ENCODE data around the gene HJURP. TPM values are rescaled to one million over a fixed set of nuclear protein-coding genes. Genes with fewer than 3 reads are reported as not detected.
A peak's percentile ranks its signal among the peaks of the same experiment; 100 is the strongest.

HJURP gene
- total RNA-seq, 2 donors from 2014 or later, result 0.35 to 1.1 TPM

- no peak for DNase-seq
- Mint-ChIP-seq H3K4me1 (peaks cover 2% of the 10 kb centered on the region), H3K27me3 (peaks cover 53% of the 10 kb centered on the region), H3K27ac (no peak overlapping the region), H3K36me3 (ENCODE audit: low read depth) (no peaks in the 10 kb centered on the region), H3K4me3 (no peak overlapping the region)
- no peak for ATAC-seq
- H3K9me3 ChIP-seq (ENCODE audit: control insufficient read depth, low read length, poor library complexity, severe bottlenecking), result no peaks in the 10 kb centered on the region
Measured at GRCh38 chr2:233811732-233812131, 42.6 kb downstream of the HJURP start.

- Mint-ChIP-seq H3K27me3 (peaks cover 53% of the 10 kb centered on the region), H3K36me3 (ENCODE audit: low read depth) (no peaks in the 10 kb centered on the region), H3K4me3 (no peak overlapping the region), H3K27ac (no peak overlapping the region), H3K4me1 (peaks cover 2% of the 10 kb centered on the region)
- no peak for ATAC-seq
- DNase-seq, result no peak
- no peaks in the 10 kb centered on the region for H3K9me3 ChIP-seq (ENCODE audit: control insufficient read depth, low read length, poor library complexity, severe bottlenecking)
Measured at GRCh38 chr2:233811087-233811486, 43.2 kb downstream of the HJURP start.

GRCh38 chr2:233810385-233810784 is 44.0 kb downstream of the HJURP start:
- H3K9me3 ChIP-seq (ENCODE audit: control insufficient read depth, low read length, poor library complexity, severe bottlenecking), result no peaks in the 10 kb centered on the region
- ATAC-seq, result no peak
- DNase-seq, result no peak
- H3K4me1 Mint-ChIP-seq, result peaks cover 2% of the 10 kb centered on the region
- H3K36me3 Mint-ChIP-seq (ENCODE audit: low read depth), result no peaks in the 10 kb centered on the region
- H3K4me3 Mint-ChIP-seq, result no peak overlapping the region
- H3K27ac Mint-ChIP-seq, result no peak overlapping the region
- peaks cover 56% of the 10 kb centered on the region for H3K27me3 Mint-ChIP-seq

GRCh38 chr2:233807966-233808935 is 46.1 kb downstream of the HJURP start:
- ATAC-seq, result no peak
- Mint-ChIP-seq H3K4me1 (peaks cover 5% of the 10 kb centered on the region), H3K36me3 (ENCODE audit: low read depth) (no peaks in the 10 kb centered on the region), H3K27me3 (peaks cover 67% of the 10 kb centered on the region), H3K4me3 (no peak overlapping the region), H3K27ac (no peak overlapping the region)
- no peak for DNase-seq
- H3K9me3 ChIP-seq (ENCODE audit: control insufficient read depth, low read length, poor library complexity, severe bottlenecking), result no peaks in the 10 kb centered on the region

GRCh38 chr2:233807215-233807865 is 47.0 kb downstream of the HJURP start:
- Mint-ChIP-seq H3K4me1 (peaks cover 2% of the 10 kb centered on the region), H3K27me3 (peaks cover 76% of the 10 kb centered on the region), H3K36me3 (ENCODE audit: low read depth) (no peaks in the 10 kb centered on the region), H3K4me3 (no peak overlapping the region), H3K27ac (no peak overlapping the region)
- no peak for DNase-seq
- H3K9me3 ChIP-seq (ENCODE audit: control insufficient read depth, low read length, poor library complexity, severe bottlenecking), result no peaks in the 10 kb centered on the region
- ATAC-seq, result no peak

- H3K4me1 Mint-ChIP-seq, result peaks cover 2% of the 10 kb centered on the region
- peaks cover 51% of the 10 kb centered on the region for H3K27me3 Mint-ChIP-seq
- DNase-seq (no peak), ATAC-seq (no peak)
- H3K9me3 ChIP-seq (ENCODE audit: control insufficient read depth, low read length, poor library complexity, severe bottlenecking), result no peaks in the 10 kb centered on the region
- no peaks in the 10 kb centered on the region for H3K36me3 Mint-ChIP-seq (ENCODE audit: low read depth)
- no peak overlapping the region for H3K27ac Mint-ChIP-seq
- H3K4me3 Mint-ChIP-seq, result peak overlapping the region; percentile 3
Measured at GRCh38 chr2:233803994-233804393, 50.3 kb downstream of the HJURP start.

- H3K4me3 Mint-ChIP-seq, result peak overlapping the region; percentile 3
- H3K9me3 ChIP-seq (ENCODE audit: control insufficient read depth, low read length, poor library complexity, severe bottlenecking), result no peaks in the 10 kb centered on the region
- no peaks in the 10 kb centered on the region for H3K36me3 Mint-ChIP-seq (ENCODE audit: low read depth)
- ATAC-seq, result no peak
- no peak for DNase-seq
- H3K27ac Mint-ChIP-seq, result no peak overlapping the region
- peaks cover 52% of the 10 kb centered on the region for H3K27me3 Mint-ChIP-seq
- peaks cover 2% of the 10 kb centered on the region for H3K4me1 Mint-ChIP-seq
Measured at GRCh38 chr2:233803292-233803911, 50.9 kb downstream of the HJURP start.

- ATAC-seq, result no peak
- no peak overlapping the region for H3K27ac Mint-ChIP-seq
- peaks cover 2% of the 10 kb centered on the region for H3K4me1 Mint-ChIP-seq
- no peaks in the 10 kb centered on the region for H3K36me3 Mint-ChIP-seq (ENCODE audit: low read depth)
- no peak overlapping the region for H3K4me3 Mint-ChIP-seq
- no peaks in the 10 kb centered on the region for H3K9me3 ChIP-seq (ENCODE audit: control insufficient read depth, low read length, poor library complexity, severe bottlenecking)
- H3K27me3 Mint-ChIP-seq, result peaks cover 50% of the 10 kb centered on the region
- DNase-seq, result no peak
Measured at GRCh38 chr2:233802132-233802815, 52.1 kb downstream of the HJURP start.

GRCh38 chr2:233801357-233802131 is 52.8 kb downstream of the HJURP start:
- Mint-ChIP-seq H3K4me3 (no peak overlapping the region), H3K36me3 (ENCODE audit: low read depth) (no peaks in the 10 kb centered on the region), H3K27ac (no peak overlapping the region), H3K4me1 (peaks cover 2% of the 10 kb centered on the region), H3K27me3 (peaks cover 50% of the 10 kb centered on the region)
- DNase-seq (no peak), ATAC-seq (no peak)
- no peaks in the 10 kb centered on the region for H3K9me3 ChIP-seq (ENCODE audit: control insufficient read depth, low read length, poor library complexity, severe bottlenecking)

GRCh38 chr2:233800208-233800607 is 54.1 kb downstream of the HJURP start:
- Mint-ChIP-seq H3K36me3 (ENCODE audit: low read depth) (no peaks in the 10 kb centered on the region), H3K27me3 (peaks cover 45% of the 10 kb centered on the region), H3K4me3 (no peak overlapping the region), H3K27ac (no peak overlapping the region), H3K4me1 (peaks cover 2% of the 10 kb centered on the region)
- DNase-seq, result no peak
- ATAC-seq, result no peak
- no peaks in the 10 kb centered on the region for H3K9me3 ChIP-seq (ENCODE audit: control insufficient read depth, low read length, poor library complexity, severe bottlenecking)

GRCh38 chr2:233799716-233800115 is 54.6 kb downstream of the HJURP start:
- Mint-ChIP-seq H3K27me3 (peaks cover 41% of the 10 kb centered on the region), H3K4me1 (no peaks in the 10 kb centered on the region), H3K4me3 (no peak overlapping the region), H3K36me3 (ENCODE audit: low read depth) (no peaks in the 10 kb centered on the region), H3K27ac (no peak overlapping the region)
- H3K9me3 ChIP-seq (ENCODE audit: control insufficient read depth, low read length, poor library complexity, severe bottlenecking), result no peaks in the 10 kb centered on the region
- DNase-seq (no peak), ATAC-seq (no peak)

GRCh38 chr2:233799087-233799665 is 55.2 kb downstream of the HJURP start:
- no peak for ATAC-seq
- no peak overlapping the region for H3K4me3 Mint-ChIP-seq
- no peak for DNase-seq

More at GRCh38 chr2:233799087-233799665, 55.2 kb downstream of the HJURP start:
- H3K9me3 ChIP-seq (ENCODE audit: control insufficient read depth, low read length, poor library complexity, severe bottlenecking), result no peaks in the 10 kb centered on the region
- Mint-ChIP-seq H3K27me3 (peaks cover 35% of the 10 kb centered on the region), H3K36me3 (ENCODE audit: low read depth) (no peaks in the 10 kb centered on the region), H3K27ac (no peak overlapping the region), H3K4me1 (no peaks in the 10 kb centered on the region)
